ENCODE results near the gene DBN1. TPM values are rescaled to one million over a fixed set of nuclear protein-coding genes. Genes with fewer than 3 reads are reported as not detected.

The DBN1 gene
- total and polyA plus RNA-seq, 2 experiments from 2014 or later = 185 to 295 TPM

- peaks cover 9% of the 10 kb centered on the region for H3K36me3 ChIP-seq
These were observed 33.0 kb downstream of the DBN1 start for GRCh38 chr5:177440211-177440989.

GRCh38 chr5:177439518-177440053 lies 33.8 kb downstream of the DBN1 start:
- Histone ChIP-seq H3K9me3 (ENCODE audit: low read depth) (no peaks in the 10 kb centered on the region), H3K27me3 (no peaks in the 10 kb centered on the region), H3K4me3 (no peak overlapping the region), H3K27ac (no peak overlapping the region), H3K4me1 (ENCODE audit: low read depth) (no peaks in the 10 kb centered on the region), H3K36me3 (peaks cover 15% of the 10 kb centered on the region)
- DNase-seq (ENCODE audit: low read depth in 1 of 2, low spot score in 1 of 2) = no peak
- TF ChIP-seq CTCF (IDR thresholded peaks at IDR 0.05; ENCODE audit: low read depth, low read length) = no peak

More at GRCh38 chr5:177440211-177440989, 33.0 kb downstream of the DBN1 start:
- Histone ChIP-seq H3K4me3 (no peak overlapping the region), H3K4me1 (ENCODE audit: low read depth) (no peaks in the 10 kb centered on the region), H3K27ac (no peak overlapping the region), H3K27me3 (no peaks in the 10 kb centered on the region), H3K9me3 (ENCODE audit: low read depth) (no peaks in the 10 kb centered on the region)
- no peak for TF ChIP-seq CTCF (IDR thresholded peaks at IDR 0.05; ENCODE audit: low read depth, low read length)
- DNase-seq (ENCODE audit: low read depth in 1 of 2, low spot score in 1 of 2) = no peak

GRCh38 chr5:177438468-177438867 lies 35.0 kb downstream of the DBN1 start:
- DNase-seq (ENCODE audit: low read depth in 1 of 2, low spot score in 1 of 2) = no peak
- no peak for TF ChIP-seq CTCF (IDR thresholded peaks at IDR 0.05; ENCODE audit: low read depth, low read length)
- Histone ChIP-seq H3K9me3 (ENCODE audit: low read depth) (no peaks in the 10 kb centered on the region), H3K4me1 (ENCODE audit: low read depth) (no peaks in the 10 kb centered on the region), H3K36me3 (peaks cover 26% of the 10 kb centered on the region), H3K27me3 (no peaks in the 10 kb centered on the region), H3K27ac (no peak overlapping the region), H3K4me3 (no peak overlapping the region)

GRCh38 chr5:177437623-177438022 lies 35.8 kb downstream of the DBN1 start:
- no peak for TF ChIP-seq CTCF (IDR thresholded peaks at IDR 0.05; ENCODE audit: low read depth, low read length)
- Histone ChIP-seq H3K4me3 (no peak overlapping the region), H3K4me1 (ENCODE audit: low read depth) (no peaks in the 10 kb centered on the region), H3K27me3 (no peaks in the 10 kb centered on the region), H3K36me3 (peaks cover 33% of the 10 kb centered on the region), H3K27ac (no peak overlapping the region), H3K9me3 (ENCODE audit: low read depth) (no peaks in the 10 kb centered on the region)
- no peak for DNase-seq (ENCODE audit: low read depth in 1 of 2, low spot score in 1 of 2)

GRCh38 chr5:177435847-177436536 lies 37.4 kb downstream of the DBN1 start:
- no peaks in the 10 kb centered on the region for H3K9me3 ChIP-seq (ENCODE audit: low read depth)
- no peaks in the 10 kb centered on the region for H3K27me3 ChIP-seq
- H3K4me3 ChIP-seq = no peak overlapping the region
- peaks cover 39% of the 10 kb centered on the region for H3K36me3 ChIP-seq
- no peak for TF ChIP-seq CTCF (IDR thresholded peaks at IDR 0.05; ENCODE audit: low read depth, low read length)
- no peaks in the 10 kb centered on the region for H3K4me1 ChIP-seq (ENCODE audit: low read depth)
- no peak overlapping the region for H3K27ac ChIP-seq
- no peak for DNase-seq (ENCODE audit: low read depth in 1 of 2, low spot score in 1 of 2)
